Breast epithelium (tissue), 3 donors: ENCODE measurements around the gene SKA2.

Source experiments
- CTCF ChIP-seq, 3 donors: fragments of 450-650 bp; IDR thresholded peaks; one replicate each; pipeline ENCODE4 v1.5.1; 2016 to 2017; ENCODE audit warnings: antibody characterized with exemption in 3 of 3, mild to moderate bottlenecking in 3 of 3, moderate library complexity in 3 of 3
- POLR2AphosphoS5 ChIP-seq, 3 donors: sonication (generic); formaldehyde crosslinking; IDR thresholded peaks; one replicate each; pipeline ENCODE4 v1.6.1; 2017; ENCODE audit warnings: antibody characterized with exemption in 3 of 3

DNA sequence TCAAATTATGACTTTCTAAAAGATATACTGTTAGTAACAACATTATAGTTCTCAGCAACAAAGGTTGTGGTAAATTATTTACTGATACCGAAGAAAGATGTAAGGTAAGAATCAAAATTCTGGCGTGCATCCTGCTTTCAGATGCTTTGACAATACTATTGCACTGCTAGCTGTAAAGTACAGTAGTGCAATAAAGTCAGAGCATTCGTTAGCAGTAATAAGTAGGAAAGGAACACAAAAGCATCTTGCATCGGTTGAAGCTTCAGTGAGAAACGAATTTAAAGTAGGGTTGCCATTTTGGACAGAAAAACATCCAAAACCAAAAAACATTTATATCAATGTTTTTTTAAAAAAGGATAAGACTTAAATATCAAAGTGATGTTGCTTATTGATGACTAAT is 4.0 kb downstream of the SKA2 start:
- TF ChIP-seq CTCF (IDR thresholded peaks at IDR 0.05) (no peak), POLR2AphosphoS5 (IDR thresholded peaks at IDR 0.05) (no peak)
